ENCODE measurements around the gene PSMB5.

Gene PSMB5

DNA sequence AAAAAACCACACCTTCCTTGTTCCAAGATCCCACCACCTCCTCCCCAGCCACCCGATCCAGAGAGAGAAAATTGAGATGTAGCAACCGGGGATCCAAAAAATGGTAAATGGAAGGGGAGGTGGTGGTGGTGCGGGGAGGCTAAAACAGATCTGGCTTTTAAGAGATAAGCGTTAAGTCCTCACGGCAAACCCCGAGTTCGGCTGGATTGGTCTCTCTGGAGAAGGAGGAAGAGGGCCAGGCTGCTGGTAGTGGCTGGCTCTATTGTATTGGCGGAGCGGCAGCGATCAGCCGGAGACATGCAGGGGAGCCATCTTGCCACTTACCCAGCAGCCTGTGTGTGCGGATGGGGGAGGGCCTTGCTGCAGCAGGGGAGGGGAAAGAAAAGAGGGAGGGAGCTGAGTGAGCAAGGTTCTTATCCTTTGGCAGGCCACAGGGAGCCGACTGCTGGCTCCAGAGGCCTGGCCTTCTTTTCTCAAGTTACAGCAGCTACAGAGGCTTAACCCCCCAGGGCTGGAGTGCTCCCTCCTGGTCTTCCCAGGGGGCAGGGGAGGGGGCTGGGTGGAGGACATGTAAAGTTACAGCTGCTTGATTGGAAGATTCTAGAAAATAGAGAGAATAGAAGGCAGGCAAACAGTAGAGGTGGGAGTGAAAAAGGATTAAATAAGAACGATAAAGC is 36.7 kb upstream of the PSMB5 start:
- peak overlapping the region; percentile 96 for H3K4me2 ChIP-seq
- no peaks in the 10 kb centered on the region for H3K36me3 ChIP-seq (ENCODE audit: insufficient read depth)
- H3K27me3 ChIP-seq (ENCODE audit: insufficient read depth, low read depth): no peaks in the 10 kb centered on the region
- peaks cover 11% of the 10 kb centered on the region for H3K79me2 ChIP-seq (ENCODE audit: insufficient read depth, low read depth)
- H4K20me1 ChIP-seq (ENCODE audit: insufficient read depth): no peaks in the 10 kb centered on the region
- H2AFZ ChIP-seq (ENCODE audit: low read depth): peak overlapping the region; percentile 20; the same call in 1 of the 2 replicates
- H3K9ac ChIP-seq: peak overlapping the region; percentile 68; the same call in 1 of the 2 replicates
- no peak overlapping the region for H3K4me3 ChIP-seq (IDR thresholded peaks at IDR 0.05; ENCODE audit: insufficient read depth, low read depth, low read length)
- TF ChIP-seq, protein P1, sequence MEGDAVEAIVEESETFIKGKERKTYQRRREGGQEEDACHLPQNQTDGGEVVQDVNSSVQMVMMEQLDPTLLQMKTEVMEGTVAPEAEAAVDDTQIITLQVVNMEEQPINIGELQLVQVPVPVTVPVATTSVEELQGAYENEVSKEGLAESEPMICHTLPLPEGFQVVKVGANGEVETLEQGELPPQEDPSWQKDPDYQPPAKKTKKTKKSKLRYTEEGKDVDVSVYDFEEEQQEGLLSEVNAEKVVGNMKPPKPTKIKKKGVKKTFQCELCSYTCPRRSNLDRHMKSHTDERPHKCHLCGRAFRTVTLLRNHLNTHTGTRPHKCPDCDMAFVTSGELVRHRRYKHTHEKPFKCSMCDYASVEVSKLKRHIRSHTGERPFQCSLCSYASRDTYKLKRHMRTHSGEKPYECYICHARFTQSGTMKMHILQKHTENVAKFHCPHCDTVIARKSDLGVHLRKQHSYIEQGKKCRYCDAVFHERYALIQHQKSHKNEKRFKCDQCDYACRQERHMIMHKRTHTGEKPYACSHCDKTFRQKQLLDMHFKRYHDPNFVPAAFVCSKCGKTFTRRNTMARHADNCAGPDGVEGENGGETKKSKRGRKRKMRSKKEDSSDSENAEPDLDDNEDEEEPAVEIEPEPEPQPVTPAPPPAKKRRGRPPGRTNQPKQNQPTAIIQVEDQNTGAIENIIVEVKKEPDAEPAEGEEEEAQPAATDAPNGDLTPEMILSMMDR (conservative IDR thresholded peaks at IDR 0.05; ENCODE audit: low read depth, low read length): no peak
- peaks cover 17% of the 10 kb centered on the region for H3K4me1 ChIP-seq (ENCODE audit: low read depth, poor library complexity, severe bottlenecking)
- peak overlapping the region; percentile 42; the same call in 1 of the 2 replicates for H3K27ac ChIP-seq

DNA sequence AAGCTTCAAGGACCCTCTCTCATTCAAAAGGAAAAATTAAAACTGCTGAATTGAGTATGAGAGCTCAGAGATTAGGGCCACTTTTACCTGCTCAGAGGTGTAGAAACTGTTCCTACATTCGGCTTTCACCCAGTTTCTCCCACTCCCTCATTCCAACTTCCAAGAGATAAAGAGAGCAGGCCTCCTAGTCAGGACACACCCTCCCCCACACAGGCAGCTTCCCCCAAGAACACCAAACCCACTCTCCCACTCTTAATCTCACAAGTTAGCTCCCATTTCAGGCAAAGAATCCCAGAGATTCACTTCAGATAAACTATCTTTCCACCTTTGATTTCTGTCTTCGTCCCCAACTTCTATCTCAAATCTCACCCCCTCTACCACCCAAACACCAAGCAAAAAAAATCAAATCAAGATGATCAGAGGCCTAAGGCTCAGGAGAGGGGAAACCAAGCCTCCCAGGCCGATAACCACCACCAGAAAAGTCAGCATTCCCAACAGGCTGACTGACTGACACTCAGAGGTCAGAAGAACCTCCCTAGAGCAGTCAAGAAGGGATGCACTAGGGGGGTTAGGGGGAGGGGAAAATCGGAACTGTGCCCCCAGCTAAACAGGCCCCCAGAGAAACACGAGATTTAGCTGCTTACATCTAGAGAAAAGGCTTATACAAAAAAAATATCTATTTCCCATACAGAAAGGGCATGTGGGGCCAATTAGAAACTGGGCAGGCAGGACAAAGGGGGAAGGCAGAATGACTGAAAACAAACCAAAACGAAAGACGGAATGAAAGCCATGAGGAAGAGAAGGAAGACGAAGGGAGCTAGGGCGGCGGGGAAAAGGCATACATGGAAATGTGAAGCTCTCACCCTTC is 35.8 kb upstream of the PSMB5 start:
- H3K9ac ChIP-seq: peak overlapping the region; percentile 68; the same call in 1 of the 2 replicates
- H3K27me3 ChIP-seq (ENCODE audit: insufficient read depth, low read depth): no peaks in the 10 kb centered on the region
- H3K4me1 ChIP-seq (ENCODE audit: low read depth, poor library complexity, severe bottlenecking): peaks cover 17% of the 10 kb centered on the region
- no peaks in the 10 kb centered on the region for H4K20me1 ChIP-seq (ENCODE audit: insufficient read depth)
- H2AFZ ChIP-seq (ENCODE audit: low read depth): no peak overlapping the region
- TF ChIP-seq, protein P1 (conservative IDR thresholded peaks at IDR 0.05; ENCODE audit: low read depth, low read length): no peak
- peak overlapping the region; percentile 42; the same call in 1 of the 2 replicates for H3K27ac ChIP-seq
- H3K4me3 ChIP-seq (IDR thresholded peaks at IDR 0.05; ENCODE audit: insufficient read depth, low read depth, low read length): no peak overlapping the region
- H3K79me2 ChIP-seq (ENCODE audit: insufficient read depth, low read depth): peaks cover 11% of the 10 kb centered on the region
- no peaks in the 10 kb centered on the region for H3K36me3 ChIP-seq (ENCODE audit: insufficient read depth)
- peak overlapping the region; percentile 96 for H3K4me2 ChIP-seq

DNA sequence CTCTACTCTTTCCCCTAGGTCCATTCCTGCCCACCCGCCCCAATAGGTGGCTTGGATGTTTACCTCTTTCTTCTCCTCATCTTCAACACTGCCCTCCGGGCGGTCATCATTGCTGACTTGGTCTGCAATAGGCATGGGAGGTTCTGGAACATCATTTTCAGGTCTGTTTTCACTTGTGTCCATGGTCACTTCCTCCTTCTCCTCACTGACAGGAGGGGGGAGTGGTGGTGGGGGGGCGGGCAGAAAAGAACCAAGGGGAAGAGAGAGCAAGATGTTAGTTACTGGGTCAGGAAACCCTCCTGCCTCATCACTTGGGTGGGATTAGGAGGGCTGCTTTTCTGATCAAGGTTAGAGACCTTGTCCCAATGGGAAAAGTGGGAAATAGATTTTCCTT is 34.7 kb upstream of the PSMB5 start:
- H3K27me3 ChIP-seq (ENCODE audit: insufficient read depth, low read depth): no peaks in the 10 kb centered on the region
- no peak overlapping the region for H2AFZ ChIP-seq (ENCODE audit: low read depth)
- H3K27ac ChIP-seq: no peak overlapping the region
- no peak overlapping the region for H3K9ac ChIP-seq
- peaks cover 17% of the 10 kb centered on the region for H3K4me1 ChIP-seq (ENCODE audit: low read depth, poor library complexity, severe bottlenecking)
- H3K4me3 ChIP-seq (IDR thresholded peaks at IDR 0.05; ENCODE audit: insufficient read depth, low read depth, low read length): no peak overlapping the region
- H3K4me2 ChIP-seq: no peak overlapping the region
- peaks cover 11% of the 10 kb centered on the region for H3K79me2 ChIP-seq (ENCODE audit: insufficient read depth, low read depth)
- no peaks in the 10 kb centered on the region for H3K36me3 ChIP-seq (ENCODE audit: insufficient read depth)
- H4K20me1 ChIP-seq (ENCODE audit: insufficient read depth): no peaks in the 10 kb centered on the region
- TF ChIP-seq, protein P1 (conservative IDR thresholded peaks at IDR 0.05; ENCODE audit: low read depth, low read length): no peak

DNA sequence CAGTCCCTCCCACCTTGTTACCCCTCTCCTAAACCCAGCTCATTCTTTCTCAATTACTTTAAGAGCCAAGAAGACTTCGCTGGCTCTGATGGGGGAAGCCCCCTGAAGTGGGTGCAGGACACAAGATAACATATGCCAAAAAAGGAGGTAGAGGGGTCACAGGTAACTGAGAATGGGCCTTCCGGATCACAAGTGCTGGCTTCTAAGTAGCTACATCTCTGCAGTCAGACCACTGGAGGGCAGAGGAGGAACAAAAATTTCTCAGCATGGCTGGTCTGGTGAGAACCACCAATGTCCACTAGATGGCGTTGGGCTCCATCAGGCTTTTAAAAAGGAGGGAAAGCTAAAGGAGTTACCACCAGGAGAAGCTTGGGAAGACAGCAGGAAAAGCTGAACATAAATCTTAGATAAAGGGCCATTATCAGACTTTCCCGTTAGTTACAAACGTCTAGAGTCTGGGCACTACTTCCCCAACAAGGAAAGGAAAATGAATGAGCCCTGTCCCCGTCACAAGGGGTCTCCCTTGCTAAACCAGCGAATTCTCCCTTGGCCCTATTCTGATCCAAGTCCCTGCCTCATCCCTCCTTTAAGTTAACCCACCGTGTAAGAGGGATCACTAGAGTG is 34.2 kb upstream of the PSMB5 start:
- H3K27me3 ChIP-seq (ENCODE audit: insufficient read depth, low read depth): no peaks in the 10 kb centered on the region
- H3K27ac ChIP-seq: no peak overlapping the region
- H4K20me1 ChIP-seq (ENCODE audit: insufficient read depth): no peaks in the 10 kb centered on the region
- peaks cover 11% of the 10 kb centered on the region for H3K79me2 ChIP-seq (ENCODE audit: insufficient read depth, low read depth)
- no peak overlapping the region for H2AFZ ChIP-seq (ENCODE audit: low read depth)
- H3K36me3 ChIP-seq (ENCODE audit: insufficient read depth): no peaks in the 10 kb centered on the region; the same call in 1 of the 2 replicates
- TF ChIP-seq, protein P1 (conservative IDR thresholded peaks at IDR 0.05; ENCODE audit: low read depth, low read length): peak; percentile 90
- no peak overlapping the region for H3K4me3 ChIP-seq (IDR thresholded peaks at IDR 0.05; ENCODE audit: insufficient read depth, low read depth, low read length)
- H3K4me2 ChIP-seq: no peak overlapping the region
- peaks cover 17% of the 10 kb centered on the region for H3K4me1 ChIP-seq (ENCODE audit: low read depth, poor library complexity, severe bottlenecking)
- no peak overlapping the region for H3K9ac ChIP-seq

Measured in KMS-11 (cell line).